ENCODE results near the gene SSC4D.

- TF ChIP-seq CTCF (IDR thresholded peaks at IDR 0.05; ENCODE audit: insufficient read depth, low read depth, low read length) (no peak), EZH2 (IDR thresholded peaks at IDR 0.05; ENCODE audit: insufficient read depth, low read length) (no peak)
These were observed 55.8 kb downstream of the SSC4D start for GRCh38 chr7:76353744-76354143.
